ENCODE measurements around the gene SMPD1. TPM values are rescaled to one million over a fixed set of nuclear protein-coding genes. Genes with fewer than 3 reads are reported as not detected.

Gene SMPD1
- total RNA-seq, 1 experiment from 2014 or later, result 176 TPM

DNA sequence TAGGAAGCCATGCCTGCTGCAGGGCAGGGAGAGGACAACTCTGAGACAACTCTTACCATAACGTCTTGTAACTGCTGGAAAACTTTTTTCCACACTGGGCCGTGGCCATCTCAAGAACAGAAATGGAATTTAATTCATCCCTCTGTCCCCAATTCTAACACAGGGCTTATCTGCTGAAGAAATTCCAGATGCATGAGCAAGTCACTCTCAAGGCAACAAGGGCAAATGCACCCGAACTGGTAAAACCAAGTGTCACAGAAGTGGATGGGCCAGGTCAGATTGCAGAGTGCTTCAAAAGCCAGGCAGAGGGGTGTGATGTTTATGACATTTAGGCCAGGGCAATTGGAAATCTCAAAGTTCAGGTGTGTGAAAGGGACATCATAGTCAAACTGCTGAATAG lies 7.4 kb downstream of the SMPD1 start:
- no peak for DNase-seq (ENCODE audit: low spot score)
- TF ChIP-seq EZH2 (IDR thresholded peaks at IDR 0.05; ENCODE audit: borderline replicate concordance, low read depth, low read length, poor library complexity, severe bottlenecking) (no peak), CTCF (conservative IDR thresholded peaks at IDR 0.05; ENCODE audit: low read depth, low read length) (no peak)
- H3K9me3 ChIP-seq (ENCODE audit: low read depth, low read length, poor library complexity, severe bottlenecking), result no peaks in the 10 kb centered on the region
- ChIA-PET CTCF (no interaction called here), POLR2A (ENCODE audit: low non-redundant PET) (no interaction called here)
- H3K4me1 ChIP-seq (ENCODE audit: insufficient read depth, low read length, poor library complexity, severe bottlenecking), result peaks cover 13% of the 10 kb centered on the region
- peaks cover 27% of the 10 kb centered on the region for H3K36me3 ChIP-seq (ENCODE audit: insufficient read depth, low read length, poor library complexity, severe bottlenecking)
- H3K27ac ChIP-seq (ENCODE audit: low read depth, low read length, poor library complexity, severe bottlenecking), result peak overlapping the region; percentile 67
- H3K4me3 ChIP-seq (ENCODE audit: low read depth, low read length, poor library complexity, severe bottlenecking), result no peak overlapping the region
- H3K27me3 ChIP-seq (replicated peaks; ENCODE audit: insufficient read depth, low read depth, low read length, poor library complexity), result no peaks in the 10 kb centered on the region
- BruUV-seq (replicated peaks), result no TSS peak
- intact Hi-C loops (cut with micrococcal nuclease; ENCODE audit: unreplicated experiment), result no loop called here

DNA sequence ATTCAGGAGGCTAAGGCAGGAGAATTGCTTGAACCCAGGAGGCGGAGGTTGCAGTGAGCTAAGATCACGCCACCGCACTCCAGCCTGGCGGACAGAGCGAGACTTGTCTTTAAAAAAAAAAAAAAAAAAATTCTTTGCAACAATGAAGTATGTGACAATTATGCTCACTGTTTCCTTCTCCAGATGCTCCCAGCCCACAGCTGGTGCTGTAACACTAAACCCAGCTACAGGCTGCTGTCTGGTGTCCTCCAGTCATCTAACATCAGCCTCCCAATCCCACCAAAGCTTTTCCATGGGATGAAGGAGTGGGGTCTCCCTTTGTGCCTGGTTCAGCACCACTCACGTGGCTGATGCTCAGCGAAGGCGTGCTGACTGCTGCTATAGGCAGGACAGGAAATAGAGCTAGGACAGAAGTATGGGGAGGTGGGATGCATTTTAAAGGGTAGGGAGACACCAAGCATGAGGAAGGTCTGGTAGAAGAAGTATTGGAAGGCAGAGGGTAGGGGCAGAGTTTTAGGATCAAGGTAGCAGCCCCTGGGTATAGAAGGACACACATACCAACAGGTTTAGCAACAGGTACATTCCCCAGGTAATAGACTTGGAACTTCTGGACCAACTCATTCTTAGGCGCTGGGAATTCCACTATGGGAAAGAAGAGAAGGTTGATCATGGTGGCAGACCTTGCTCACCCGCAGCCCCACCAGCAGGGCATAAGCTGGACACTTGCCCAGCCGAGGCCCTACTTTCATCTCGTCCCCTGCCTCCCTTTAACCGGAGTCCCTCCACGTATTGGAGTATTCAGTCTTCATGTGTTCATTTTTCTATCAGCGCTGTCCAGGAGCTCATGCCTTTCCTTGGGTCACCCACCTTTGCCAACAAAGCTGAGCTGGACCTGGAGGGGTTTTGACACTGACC lies 10.4 kb downstream of the SMPD1 start:
- no peaks in the 10 kb centered on the region for H3K27me3 ChIP-seq (replicated peaks; ENCODE audit: insufficient read depth, low read depth, low read length, poor library complexity)
- H3K4me3 ChIP-seq (ENCODE audit: low read depth, low read length, poor library complexity, severe bottlenecking), result no peak overlapping the region
- ChIA-PET POLR2A (ENCODE audit: low non-redundant PET) (no interaction called here), CTCF (no interaction called here)
- intact Hi-C loops (cut with micrococcal nuclease; ENCODE audit: unreplicated experiment), result no loop called here
- TF ChIP-seq EZH2 (IDR thresholded peaks at IDR 0.05; ENCODE audit: borderline replicate concordance, low read depth, low read length, poor library complexity, severe bottlenecking) (no peak), CTCF (conservative IDR thresholded peaks at IDR 0.05; ENCODE audit: low read depth, low read length) (no peak)
- DNase-seq (ENCODE audit: low spot score), result no peak
- H3K27ac ChIP-seq (ENCODE audit: low read depth, low read length, poor library complexity, severe bottlenecking), result no peak overlapping the region
- peaks cover 20% of the 10 kb centered on the region for H3K4me1 ChIP-seq (ENCODE audit: insufficient read depth, low read length, poor library complexity, severe bottlenecking)
- no peaks in the 10 kb centered on the region for H3K9me3 ChIP-seq (ENCODE audit: low read depth, low read length, poor library complexity, severe bottlenecking)
- no TSS peak for BruUV-seq (replicated peaks)
- H3K36me3 ChIP-seq (ENCODE audit: insufficient read depth, low read length, poor library complexity, severe bottlenecking), result peaks cover 19% of the 10 kb centered on the region

DNA sequence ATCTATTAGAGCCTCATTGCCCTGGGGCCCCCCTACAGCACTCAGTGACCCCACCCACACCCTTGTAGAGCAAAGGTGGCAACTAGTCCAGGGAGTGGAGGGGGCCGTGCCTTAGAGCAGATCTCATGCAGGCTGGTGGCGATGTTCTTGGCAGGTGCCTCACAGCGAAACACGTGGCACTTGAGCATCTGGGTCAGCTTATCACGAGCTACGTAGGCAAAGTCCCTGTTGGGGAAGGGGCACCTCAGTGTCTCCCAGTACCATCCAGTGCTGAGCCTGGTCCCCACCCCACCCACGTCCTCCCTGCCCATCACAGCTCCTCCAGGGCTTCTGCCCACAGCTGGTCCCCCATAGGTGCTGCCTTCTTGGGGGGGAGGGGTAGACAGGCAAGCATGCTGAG lies 11.2 kb downstream of the SMPD1 start:
- intact Hi-C loops (cut with micrococcal nuclease; ENCODE audit: unreplicated experiment), result no loop called here
- Histone ChIP-seq H3K27me3 (replicated peaks; ENCODE audit: insufficient read depth, low read depth, low read length, poor library complexity) (no peaks in the 10 kb centered on the region), H3K4me3 (ENCODE audit: low read depth, low read length, poor library complexity, severe bottlenecking) (no peak overlapping the region), H3K36me3 (ENCODE audit: insufficient read depth, low read length, poor library complexity, severe bottlenecking) (peaks cover 19% of the 10 kb centered on the region), H3K4me1 (ENCODE audit: insufficient read depth, low read length, poor library complexity, severe bottlenecking) (peaks cover 20% of the 10 kb centered on the region), H3K27ac (ENCODE audit: low read depth, low read length, poor library complexity, severe bottlenecking) (no peak overlapping the region), H3K9me3 (ENCODE audit: low read depth, low read length, poor library complexity, severe bottlenecking) (no peaks in the 10 kb centered on the region)
- DNase-seq (ENCODE audit: low spot score), result no peak
- CTCF ChIA-PET, result no interaction called here
- no peak for TF ChIP-seq EZH2 (IDR thresholded peaks at IDR 0.05; ENCODE audit: borderline replicate concordance, low read depth, low read length, poor library complexity, severe bottlenecking)
- TF ChIP-seq CTCF (conservative IDR thresholded peaks at IDR 0.05; ENCODE audit: low read depth, low read length), result no peak
- no TSS peak for BruUV-seq (replicated peaks)
- POLR2A ChIA-PET (ENCODE audit: low non-redundant PET), result no interaction called here
